Spleen (tissue), 7 donors: ENCODE results near the gene LIPE.

ENCODE experiments used
- CTCF ChIP-seq, 11 experiments: fragments of 200-600 bp in 7 of 11; fragments of 450-650 bp in 4 of 11; sonication (generic) in 4 of 11; IDR thresholded peaks in 8 of 11; conservative IDR thresholded peaks in 3 of 11; 1 replicate in 7 of 11; 2 replicates in 4 of 11; pipeline versions ENCODE4 v1.4.0 to v1.8.0; 2016 to 2021; ENCODE audit warnings: antibody characterized with exemption in 11 of 11, inconsistent platforms in 4 of 11, mild to moderate bottlenecking in 1 of 11
- POLR2A ChIP-seq, 3 donors: fragments of 450-650 bp; IDR thresholded peaks; one replicate each; pipeline ENCODE4 v1.5.1; 2017; ENCODE audit warnings: antibody characterized with exemption in 3 of 3, mild to moderate bottlenecking in 1 of 3
- POLR2AphosphoS5 ChIP-seq, 3 donors: sonication (generic); formaldehyde crosslinking; IDR thresholded peaks; one replicate each; pipeline ENCODE4 v1.5.1; 2017; ENCODE audit warnings: antibody characterized with exemption in 3 of 3
- donor health status: DM: no; HTN: no; CAD: no; lungs with moderate emphysema.
- donor health status: DM: no; HTN: no; CAD: no.
- donor health status: DM: no; HTN: no; CAD: no.

- TF ChIP-seq POLR2AphosphoS5 (IDR thresholded peaks at IDR 0.05) (no peak), CTCF (IDR thresholded peaks at IDR 0.05 in 8 of 11, conservative IDR thresholded peaks at IDR 0.05 in 3 of 11) (no peak), POLR2A (IDR thresholded peaks at IDR 0.05) (no peak)
Measured at GRCh38 chr19:42442833-42443232, 15.6 kb upstream of the LIPE start, which contains the start of gene CXCL17.
